ENCODE measurements around the gene CCBE1.
A peak's percentile ranks its signal among the peaks of the same experiment; 100 is the strongest.
"Not testable (repeated sequence)": the region's sequence is repeated elsewhere in the genome, so short reads cannot be mapped to it uniquely, and the experiment has no call there.

CCBE1 gene

GRCh38 chr18:59717291-59717690 is 20.1 kb upstream of the CCBE1 start:
- Histone ChIP-seq H3K23ac (ENCODE audit: low read length) (no peak overlapping the region), H2BK5ac (ENCODE audit: low read depth, low read length, poor library complexity) (no peak overlapping the region), H4K12ac (ENCODE audit: low read depth, low read length) (no peak overlapping the region), H3K79me1 (ENCODE audit: low read length) (peaks cover 7% of the 10 kb centered on the region), H2AFZ (ENCODE audit: insufficient read depth, low read length, poor library complexity) (no peak overlapping the region), H3K27ac (ENCODE audit: low read depth, low read length) (no peak overlapping the region), H3K14ac (ENCODE audit: low read length) (no peak overlapping the region), H3K27me3 (ENCODE audit: insufficient read depth, low read length) (no peaks in the 10 kb centered on the region), H3K9me3 (ENCODE audit: insufficient read depth, low read depth, low read length) (no peaks in the 10 kb centered on the region), H3K36me3 (ENCODE audit: control insufficient read depth in 1 of 2, insufficient read depth in 2 of 2, low read length in 2 of 2) (no peaks in the 10 kb centered on the region), H3K18ac (ENCODE audit: low read length) (no peak overlapping the region), H3K4me2 (ENCODE audit: low read length) (no peak overlapping the region), H2BK12ac (ENCODE audit: low read length) (peak overlapping the region; percentile 91), H3K4ac (ENCODE audit: low read depth, low read length) (no peak overlapping the region), H4K91ac (ENCODE audit: low read depth, low read length) (peak overlapping the region; percentile 47), H2BK120ac (ENCODE audit: insufficient read depth, low read length, poor library complexity) (no peak overlapping the region), H3K4me1 (ENCODE audit: control insufficient read depth in 1 of 2, insufficient read depth in 2 of 2, low read length in 2 of 2) (peaks cover 15 to 16% of the 10 kb centered on the region in 2 experiments), H2AK5ac (ENCODE audit: low read length) (no peak overlapping the region), H4K8ac (ENCODE audit: low read depth, low read length) (no peak overlapping the region), H3K79me2 (ENCODE audit: control insufficient read depth, insufficient read depth, low read length, poor library complexity) (peaks cover 2% of the 10 kb centered on the region), H3K9ac (ENCODE audit: low read length) (no peak overlapping the region), H3K4me3 (ENCODE audit: low read depth, low read length) (no peak overlapping the region)
- WGBS (ENCODE audit: extremely low coverage, insufficient coverage, insufficient read length) = no CpG with 5 or more reads among the region's 2 CpGs
- no peak for DNase-seq

- Histone ChIP-seq H3K4me2 (ENCODE audit: low read length) (no peak overlapping the region), H2BK5ac (ENCODE audit: low read depth, low read length, poor library complexity) (no peak overlapping the region), H3K14ac (ENCODE audit: low read length) (no peak overlapping the region), H3K23ac (ENCODE audit: low read length) (no peak overlapping the region), H2AFZ (ENCODE audit: insufficient read depth, low read length, poor library complexity) (no peak overlapping the region), H3K4me3 (ENCODE audit: low read depth, low read length) (no peak overlapping the region), H4K12ac (ENCODE audit: low read depth, low read length) (no peak overlapping the region), H3K4me1 (ENCODE audit: control insufficient read depth in 1 of 2, insufficient read depth in 2 of 2, low read length in 2 of 2) (peaks cover 15 to 16% of the 10 kb centered on the region in 2 experiments), H3K4ac (ENCODE audit: low read depth, low read length) (no peak overlapping the region), H3K79me1 (ENCODE audit: low read length) (peaks cover 7% of the 10 kb centered on the region), H3K9ac (ENCODE audit: low read length) (no peak overlapping the region), H2BK12ac (ENCODE audit: low read length) (no peak overlapping the region), H3K18ac (ENCODE audit: low read length) (no peak overlapping the region), H4K8ac (ENCODE audit: low read depth, low read length) (no peak overlapping the region), H2AK5ac (ENCODE audit: low read length) (no peak overlapping the region), H3K79me2 (ENCODE audit: control insufficient read depth, insufficient read depth, low read length, poor library complexity) (peaks cover 2% of the 10 kb centered on the region), H4K91ac (ENCODE audit: low read depth, low read length) (no peak overlapping the region), H3K27me3 (ENCODE audit: insufficient read depth, low read length) (no peaks in the 10 kb centered on the region), H2BK120ac (ENCODE audit: insufficient read depth, low read length, poor library complexity) (no peak overlapping the region), H3K36me3 (ENCODE audit: control insufficient read depth in 1 of 2, insufficient read depth in 2 of 2, low read length in 2 of 2) (no peaks in the 10 kb centered on the region), H3K27ac (ENCODE audit: low read depth, low read length) (peak overlapping the region; percentile 35), H3K9me3 (ENCODE audit: insufficient read depth, low read depth, low read length) (no peaks in the 10 kb centered on the region)
- no CpG with 5 or more reads among the region's 2 CpGs for WGBS (ENCODE audit: extremely low coverage, insufficient coverage, insufficient read length)
- peak; percentile 46 to 74 for DNase-seq
Measured at GRCh38 chr18:59715966-59716369, 18.7 kb upstream of the CCBE1 start.

GRCh38 chr18:59715445-59715844 is 18.2 kb upstream of the CCBE1 start:
- H3K18ac ChIP-seq (ENCODE audit: low read length) = peak overlapping the region; percentile 1
- no peaks in the 10 kb centered on the region for H3K36me3 ChIP-seq (ENCODE audit: control insufficient read depth in 1 of 2, insufficient read depth in 2 of 2, low read length in 2 of 2)

GRCh38 chr18:59714096-59714495 is 16.9 kb upstream of the CCBE1 start:
- not testable (repeated sequence) for H2AFZ ChIP-seq (ENCODE audit: insufficient read depth, low read length, poor library complexity); H3K14ac ChIP-seq (ENCODE audit: low read length); H2AK5ac ChIP-seq (ENCODE audit: low read length); H2BK120ac ChIP-seq (ENCODE audit: insufficient read depth, low read length, poor library complexity); H2BK5ac ChIP-seq (ENCODE audit: low read depth, low read length, poor library complexity); H3K9ac ChIP-seq (ENCODE audit: low read length); H3K4me2 ChIP-seq (ENCODE audit: low read length); H3K79me2 ChIP-seq (ENCODE audit: control insufficient read depth, insufficient read depth, low read length, poor library complexity); H3K23ac ChIP-seq (ENCODE audit: low read length); H3K4ac ChIP-seq (ENCODE audit: low read depth, low read length); DNase-seq; H4K8ac ChIP-seq (ENCODE audit: low read depth, low read length); H3K27me3 ChIP-seq (ENCODE audit: insufficient read depth, low read length); H3K18ac ChIP-seq (ENCODE audit: low read length); H3K9me3 ChIP-seq (ENCODE audit: insufficient read depth, low read depth, low read length); H3K27ac ChIP-seq (ENCODE audit: low read depth, low read length); H3K4me3 ChIP-seq (ENCODE audit: low read depth, low read length); H2BK12ac ChIP-seq (ENCODE audit: low read length); H4K12ac ChIP-seq (ENCODE audit: low read depth, low read length); H3K36me3 ChIP-seq (ENCODE audit: control insufficient read depth in 1 of 2, insufficient read depth in 2 of 2, low read length in 2 of 2)
- H3K79me1 ChIP-seq (ENCODE audit: low read length) = peaks cover 14% of the 10 kb centered on the region
- H4K91ac ChIP-seq (ENCODE audit: low read depth, low read length) = peak overlapping the region; percentile 16
- WGBS (ENCODE audit: extremely low coverage, insufficient coverage, insufficient read length) = no CpG with 5 or more reads among the region's 28 CpGs
- peaks cover 24% of the 10 kb centered on the region in 2 experiments for H3K4me1 ChIP-seq (ENCODE audit: control insufficient read depth in 1 of 2, insufficient read depth in 2 of 2, low read length in 2 of 2)

More at GRCh38 chr18:59715445-59715844, 18.2 kb upstream of the CCBE1 start:
- Histone ChIP-seq H3K9me3 (ENCODE audit: insufficient read depth, low read depth, low read length) (no peaks in the 10 kb centered on the region), H2BK12ac (ENCODE audit: low read length) (peak overlapping the region; percentile 2), H3K4me3 (ENCODE audit: low read depth, low read length) (no peak overlapping the region), H4K91ac (ENCODE audit: low read depth, low read length) (peak overlapping the region; percentile 39), H3K4ac (ENCODE audit: low read depth, low read length) (no peak overlapping the region), H4K8ac (ENCODE audit: low read depth, low read length) (no peak overlapping the region), H4K12ac (ENCODE audit: low read depth, low read length) (no peak overlapping the region), H3K4me1 (ENCODE audit: control insufficient read depth in 1 of 2, insufficient read depth in 2 of 2, low read length in 2 of 2) (peaks cover 15 to 16% of the 10 kb centered on the region in 2 experiments), H2AK5ac (ENCODE audit: low read length) (no peak overlapping the region), H3K4me2 (ENCODE audit: low read length) (no peak overlapping the region), H2BK120ac (ENCODE audit: insufficient read depth, low read length, poor library complexity) (peak overlapping the region; percentile 8), H3K14ac (ENCODE audit: low read length) (no peak overlapping the region), H2AFZ (ENCODE audit: insufficient read depth, low read length, poor library complexity) (no peak overlapping the region), H3K9ac (ENCODE audit: low read length) (no peak overlapping the region), H3K23ac (ENCODE audit: low read length) (no peak overlapping the region), H3K79me1 (ENCODE audit: low read length) (peaks cover 7% of the 10 kb centered on the region), H3K27ac (ENCODE audit: low read depth, low read length) (peak overlapping the region; percentile 35), H2BK5ac (ENCODE audit: low read depth, low read length, poor library complexity) (no peak overlapping the region), H3K79me2 (ENCODE audit: control insufficient read depth, insufficient read depth, low read length, poor library complexity) (peaks cover 2% of the 10 kb centered on the region), H3K27me3 (ENCODE audit: insufficient read depth, low read length) (no peaks in the 10 kb centered on the region)
- WGBS (ENCODE audit: extremely low coverage, insufficient coverage, insufficient read length) = no CpG with 5 or more reads among the region's 7 CpGs
- DNase-seq = no peak
